GM10266 (cell line): ENCODE data around the gene IGFBP4.

Experiments used
- DNase-seq: peaks from one replicate; pipeline ENCODE4 v3.0.0; 2012; ENCODE audit errors: extremely low spot score
- CTCF ChIP-seq: IDR thresholded peaks from 2 replicates; pipeline ENCODE4 v1.5.1; 2012; ENCODE audit warnings: mild to moderate bottlenecking, low read depth; ENCODE audit not compliant: control insufficient read depth, insufficient read depth; ENCODE audit errors: missing control alignments

The IGFBP4 gene

GRCh38 chr17:40487371-40488020 lies 44.2 kb downstream of the IGFBP4 start:
- no peak for TF ChIP-seq CTCF
- no peak for DNase-seq

GRCh38 chr17:40490289-40490853 lies 47.1 kb downstream of the IGFBP4 start:
- no peak for TF ChIP-seq CTCF
- no peak for DNase-seq

GRCh38 chr17:40490982-40491381 lies 47.7 kb downstream of the IGFBP4 start:
- no peak for TF ChIP-seq CTCF
- no peak for DNase-seq

- TF ChIP-seq CTCF: no peak
- DNase-seq: no peak
Measured at GRCh38 chr17:40491486-40491885, 48.2 kb downstream of the IGFBP4 start.

GRCh38 chr17:40493697-40494096 lies 50.4 kb downstream of the IGFBP4 start:
- no peak for TF ChIP-seq CTCF
- no peak for DNase-seq

- DNase-seq: no peak
- TF ChIP-seq CTCF: no peak
Measured at GRCh38 chr17:40495140-40495539, 51.9 kb downstream of the IGFBP4 start.

- no peak for TF ChIP-seq CTCF
- no peak for DNase-seq
Measured at GRCh38 chr17:40496170-40496569, 52.9 kb downstream of the IGFBP4 start.
